Retina (tissue), 1 donor: ENCODE measurements around the gene ZNF689.

Experiments
- DNase-seq: peaks from one replicate; pipeline ENCODE4 v3.0.0-alpha.2; 2016

Gene ZNF689

DNA sequence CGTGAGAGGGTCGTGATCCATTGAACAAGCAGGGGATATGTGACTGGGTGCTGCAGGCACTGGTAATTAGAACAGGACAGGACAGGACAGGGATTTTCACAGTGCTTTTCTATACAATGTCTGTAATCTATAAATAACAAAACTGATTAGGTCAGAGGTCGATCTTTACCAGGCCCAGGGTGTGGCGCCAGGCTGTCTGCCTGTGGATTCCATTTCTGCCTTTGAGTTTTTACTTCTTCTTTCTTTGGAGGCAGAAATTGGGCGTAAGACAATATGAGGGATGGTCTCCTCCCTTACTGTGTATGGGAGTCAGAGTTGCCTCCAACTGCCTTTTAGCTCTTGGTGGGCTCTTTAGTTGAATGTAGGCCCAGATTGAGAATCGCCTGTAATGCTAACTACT lies 50.5 kb downstream of the ZNF689 start:
- no peak for DNase-seq

GRCh38 chr16:30558789-30559377 lies 51.3 kb downstream of the ZNF689 start:
- DNase-seq, result no peak

DNA sequence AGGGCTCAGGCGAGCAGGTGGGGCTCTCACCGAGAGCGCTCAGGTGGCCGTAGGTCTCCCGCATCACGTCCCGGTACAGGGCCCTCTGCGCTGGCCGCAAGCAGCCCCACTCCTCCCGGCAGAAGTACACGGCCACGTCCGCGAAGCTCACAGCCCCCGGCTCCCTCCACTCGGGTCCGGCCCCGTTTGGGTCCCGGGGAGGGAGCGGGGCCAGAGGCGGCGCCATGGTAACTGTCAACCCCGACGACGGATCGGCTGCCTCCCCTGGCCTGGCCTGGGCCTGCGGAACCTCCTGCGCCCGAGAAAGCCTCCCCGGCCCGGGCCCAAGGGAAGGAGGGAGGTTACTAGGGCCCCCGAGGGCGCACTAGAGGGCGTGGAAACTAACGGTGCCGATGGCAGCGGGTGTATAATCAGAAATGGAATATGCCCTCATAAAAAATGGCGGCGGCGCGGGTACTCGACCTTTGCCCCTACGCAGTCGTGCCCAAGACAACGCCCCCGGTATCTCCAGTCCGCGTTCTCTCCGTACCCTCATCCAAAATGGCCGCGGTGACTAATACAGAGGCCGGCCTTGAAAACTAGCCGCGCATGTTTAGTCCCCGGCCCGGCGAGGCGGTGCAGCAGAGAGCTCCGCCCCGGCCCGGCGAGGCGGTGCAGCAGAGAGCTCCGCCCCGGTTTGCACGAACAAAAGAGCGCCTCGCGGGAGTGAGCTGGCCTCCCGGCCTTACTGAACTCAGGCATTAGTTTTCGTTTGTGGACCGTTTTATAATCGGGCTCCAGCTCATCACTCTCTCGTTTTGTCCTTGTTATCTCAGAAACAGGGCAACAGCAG lies 52.0 kb downstream of the ZNF689 start, which contains the start of gene ZNF764:
ZNF764 (minus strand) TSS at position 418 of the 832 bp plus-strand sequence; CDS start at position 226, 192 bp downstream.
- peak; percentile 95 for DNase-seq

DNA sequence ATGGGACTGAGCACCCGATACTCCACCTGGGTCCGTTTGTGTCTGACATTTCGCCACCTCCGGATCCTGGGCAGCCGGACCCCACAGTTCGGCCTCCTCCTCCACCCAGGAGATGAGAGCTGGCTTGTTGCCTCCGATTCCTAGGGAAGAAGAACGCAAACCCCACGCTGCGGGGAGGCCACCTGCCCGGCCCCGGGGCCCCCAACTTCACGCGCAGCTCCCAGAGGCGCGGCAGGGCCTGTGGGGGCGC lies 52.6 kb downstream of the ZNF689 start:
- DNase-seq, result no peak

- DNase-seq, result no peak
Observed at GRCh38 chr16:30556125-30556473, 54.1 kb downstream of the ZNF689 start.

- no peak for DNase-seq
Observed at GRCh38 chr16:30555315-30556124, 54.7 kb downstream of the ZNF689 start.

GRCh38 chr16:30554557-30555314 lies 55.5 kb downstream of the ZNF689 start:
- no peak for DNase-seq

DNA sequence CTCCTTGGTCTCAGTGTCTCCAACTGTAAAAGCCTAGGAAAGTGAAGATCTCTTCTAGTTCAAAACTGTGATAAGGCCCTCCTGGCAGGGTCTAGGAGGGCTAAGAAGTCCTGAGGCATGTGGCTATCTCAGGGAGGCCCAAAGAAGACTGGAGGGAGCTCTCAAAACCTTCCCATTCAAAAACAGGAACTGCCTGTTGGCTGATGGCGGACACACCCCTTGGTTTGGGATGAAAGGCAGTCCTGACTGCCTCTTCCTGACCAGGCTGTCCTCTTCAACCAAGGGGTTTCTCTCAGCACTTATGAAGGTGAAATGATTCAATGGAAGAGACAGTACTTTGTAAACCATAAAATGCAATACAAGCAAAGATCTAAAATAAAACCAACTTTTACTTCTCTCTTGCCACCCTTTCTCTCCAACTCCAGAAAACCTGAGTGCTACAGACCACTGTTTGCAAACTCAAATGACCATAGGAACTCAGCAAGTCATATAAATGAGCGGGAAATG lies 56.7 kb downstream of the ZNF689 start:
- DNase-seq, result no peak

- DNase-seq, result no peak
Observed at GRCh38 chr16:30552956-30553355, 57.2 kb downstream of the ZNF689 start.
